A549 (cell line): ENCODE data around the gene MEIS1.

Experiments
- CHD2 ChIP-seq: fragments of 150-350 bp; IDR thresholded peaks from 2 replicates; pipeline ENCODE4 v1.6.1; 2014; ENCODE audit warnings: low read length; ENCODE audit not compliant: partially characterized antibody
- CTCF ChIP-seq: fragments of >200 bp; sonication (Bioruptor Twin); formaldehyde crosslinking; IDR thresholded peaks from 3 replicates; pipeline ENCODE4 v1.5.1; 2016
- ELK1 ChIP-seq: fragments of 150-350 bp; IDR thresholded peaks from 2 replicates; pipeline ENCODE4 v1.6.1; 2014; ENCODE audit warnings: low read depth, mild to moderate bottlenecking, low read length
- EP300 ChIP-seq, 2 experiments: fragments of >200 bp; sonication (Bioruptor Twin); formaldehyde crosslinking; IDR thresholded peaks; 2 replicates in 1 of 2; 3 replicates in 1 of 2; pipeline ENCODE4 v1.6.1; 2016 to 2017
- ESRRA ChIP-seq: fragments of 150-350 bp; IDR thresholded peaks from 2 replicates; pipeline ENCODE4 v1.6.1; 2014; ENCODE audit warnings: mild to moderate bottlenecking, low read length, borderline replicate concordance
- HOXA7 ChIP-seq: fragments of 250-450 bp; sonication (Bioruptor Pico); IDR thresholded peaks from 2 replicates; pipeline ENCODE4 v1.5.0; 2020; ENCODE audit warnings: mild to moderate bottlenecking, moderate library complexity
- JUN ChIP-seq, 2 experiments: fragments of >200 bp; sonication (Bioruptor Twin); formaldehyde crosslinking; IDR thresholded peaks; 2 replicates in 1 of 2; 3 replicates in 1 of 2; pipeline ENCODE4 v1.6.1; 2016 to 2017
- JUNB ChIP-seq: fragments of >200 bp; sonication (Bioruptor Twin); formaldehyde crosslinking; IDR thresholded peaks from 2 replicates; pipeline ENCODE4 v1.6.1; 2016
- KDM1A ChIP-seq: fragments of 200-600 bp; sonication (generic); IDR thresholded peaks from 2 replicates; pipeline ENCODE4 v1.6.1; 2016; ENCODE audit warnings: low read depth, mild to moderate bottlenecking
- POLR2A ChIP-seq: IDR thresholded peaks from 2 replicates; pipeline ENCODE4 v1.6.1; 2012; ENCODE audit warnings: mild to moderate bottlenecking, low read length
- REST ChIP-seq: fragments of 200-600 bp; sonication (generic); IDR thresholded peaks from 2 replicates; pipeline ENCODE4 v1.6.1; 2016; ENCODE audit warnings: antibody characterized with exemption, mild to moderate bottlenecking, moderate library complexity
- SREBF2 ChIP-seq: fragments of 450-650 bp; IDR thresholded peaks from 2 replicates; pipeline ENCODE4 v1.6.1; 2014; ENCODE audit warnings: mild to moderate bottlenecking, moderate library complexity

GRCh38 chr2:66512626-66513025 lies 77.7 kb downstream of the MEIS1 start:
- TF ChIP-seq CTCF, result no peak
- no peak for TF ChIP-seq KDM1A
- TF ChIP-seq CHD2, result no peak
- no peak for TF ChIP-seq REST
- TF ChIP-seq ELK1, result no peak
- TF ChIP-seq EP300 (IDR thresholded peaks at IDR 0.05), result no peak
- no peak for TF ChIP-seq POLR2A
- no peak for TF ChIP-seq HOXA7 (CRISPR knock-in tag)
- TF ChIP-seq JUN (IDR thresholded peaks at IDR 0.05), result no peak
- no peak for TF ChIP-seq SREBF2
- TF ChIP-seq ESRRA, result no peak
- TF ChIP-seq JUNB, result no peak
